Measurements from ENCODE around the gene KIF20B. TPM values are rescaled to one million over a fixed set of nuclear protein-coding genes. Genes with fewer than 3 reads are reported as not detected.

The KIF20B gene
- polyA plus RNA-seq, 1 donor (not counting 4 experiments of a cell fraction or from before 2014, with no cell fraction given): 9.2 TPM

DNA sequence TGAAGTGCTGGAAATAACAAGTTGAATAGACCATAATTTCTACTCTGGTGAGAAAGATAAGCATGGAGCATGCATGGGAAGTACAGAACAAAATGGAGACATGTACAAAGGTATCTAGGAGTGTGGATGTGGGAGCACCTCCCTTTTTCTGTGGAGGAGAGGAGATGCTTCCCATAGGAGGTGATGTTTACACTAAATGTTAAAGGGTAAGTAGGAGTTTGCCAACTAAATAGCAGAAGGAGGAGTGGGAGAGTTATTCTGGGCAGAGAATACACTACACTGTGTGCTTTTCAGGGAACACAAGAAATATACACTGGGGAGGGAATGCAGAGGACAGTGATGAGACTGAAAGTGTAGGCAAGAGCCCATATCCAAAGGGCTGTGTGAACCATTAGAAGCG, 35.3 kb upstream of the KIF20B start:
- Histone ChIP-seq H3K79me2 (ENCODE audit: control insufficient read depth, insufficient read depth, low read length) (no peaks in the 10 kb centered on the region), H3K9ac (ENCODE audit: control insufficient read depth, extremely low read depth, insufficient read depth, low read length) (no peak overlapping the region), H3K4me2 (ENCODE audit: control insufficient read depth, extremely low read depth, insufficient read depth, low read depth, low read length) (no peak overlapping the region), H3K36me3 (ENCODE audit: control insufficient read depth in 2 of 2, extremely low read depth in 1 of 2, insufficient read depth in 2 of 2, low read length in 2 of 2) (no peaks in the 10 kb centered on the region), H4K20me1 (ENCODE audit: control insufficient read depth, extremely low read depth, insufficient read depth, low read length) (no peaks in the 10 kb centered on the region), H3K9me3 (ENCODE audit: control insufficient read depth, low read depth, low read length) (no peaks in the 10 kb centered on the region), H3K27me3 (ENCODE audit: control insufficient read depth, extremely low read depth, insufficient read depth, low read length) (no peaks in the 10 kb centered on the region), H3K27ac (ENCODE audit: control insufficient read depth, insufficient read depth, low read length) (no peak overlapping the region), H3K4me1 (ENCODE audit: control insufficient read depth, extremely low read depth, insufficient read depth, low read length) (peaks cover 17% of the 10 kb centered on the region), H3K4me3 (ENCODE audit: control insufficient read depth in 2 of 3, extremely low read depth in 1 of 3, insufficient read depth in 2 of 3, low read depth in 1 of 3, low read length in 3 of 3) (no peak overlapping the region), H3K9me1 (ENCODE audit: control insufficient read depth, extremely low read depth, insufficient read depth, low read length) (peaks cover 2% of the 10 kb centered on the region), H2AFZ (ENCODE audit: control insufficient read depth, low read length) (no peak overlapping the region)
- TF ChIP-seq, protein P1, sequence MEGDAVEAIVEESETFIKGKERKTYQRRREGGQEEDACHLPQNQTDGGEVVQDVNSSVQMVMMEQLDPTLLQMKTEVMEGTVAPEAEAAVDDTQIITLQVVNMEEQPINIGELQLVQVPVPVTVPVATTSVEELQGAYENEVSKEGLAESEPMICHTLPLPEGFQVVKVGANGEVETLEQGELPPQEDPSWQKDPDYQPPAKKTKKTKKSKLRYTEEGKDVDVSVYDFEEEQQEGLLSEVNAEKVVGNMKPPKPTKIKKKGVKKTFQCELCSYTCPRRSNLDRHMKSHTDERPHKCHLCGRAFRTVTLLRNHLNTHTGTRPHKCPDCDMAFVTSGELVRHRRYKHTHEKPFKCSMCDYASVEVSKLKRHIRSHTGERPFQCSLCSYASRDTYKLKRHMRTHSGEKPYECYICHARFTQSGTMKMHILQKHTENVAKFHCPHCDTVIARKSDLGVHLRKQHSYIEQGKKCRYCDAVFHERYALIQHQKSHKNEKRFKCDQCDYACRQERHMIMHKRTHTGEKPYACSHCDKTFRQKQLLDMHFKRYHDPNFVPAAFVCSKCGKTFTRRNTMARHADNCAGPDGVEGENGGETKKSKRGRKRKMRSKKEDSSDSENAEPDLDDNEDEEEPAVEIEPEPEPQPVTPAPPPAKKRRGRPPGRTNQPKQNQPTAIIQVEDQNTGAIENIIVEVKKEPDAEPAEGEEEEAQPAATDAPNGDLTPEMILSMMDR (optimal IDR thresholded peaks at IDR 0.05 in 1 of 3, IDR thresholded peaks at IDR 0.05 in 1 of 3, conservative IDR thresholded peaks at IDR 0.05 in 1 of 3; ENCODE audit: extremely low read depth in 1 of 3, insufficient read depth in 2 of 3, low read length in 3 of 3): no peak
- no peak for TF ChIP-seq EZH2 (IDR thresholded peaks at IDR 0.05; ENCODE audit: low read length)
- dilution Hi-C loops (cut with MboI; ENCODE audit: extremely low pct_ligation_motif_present, low sequenced_read_pairs): no loop called here
- DNase-seq (ENCODE audit: low read depth, low spot score) (no peak), FAIRE-seq (no peak)

DNA sequence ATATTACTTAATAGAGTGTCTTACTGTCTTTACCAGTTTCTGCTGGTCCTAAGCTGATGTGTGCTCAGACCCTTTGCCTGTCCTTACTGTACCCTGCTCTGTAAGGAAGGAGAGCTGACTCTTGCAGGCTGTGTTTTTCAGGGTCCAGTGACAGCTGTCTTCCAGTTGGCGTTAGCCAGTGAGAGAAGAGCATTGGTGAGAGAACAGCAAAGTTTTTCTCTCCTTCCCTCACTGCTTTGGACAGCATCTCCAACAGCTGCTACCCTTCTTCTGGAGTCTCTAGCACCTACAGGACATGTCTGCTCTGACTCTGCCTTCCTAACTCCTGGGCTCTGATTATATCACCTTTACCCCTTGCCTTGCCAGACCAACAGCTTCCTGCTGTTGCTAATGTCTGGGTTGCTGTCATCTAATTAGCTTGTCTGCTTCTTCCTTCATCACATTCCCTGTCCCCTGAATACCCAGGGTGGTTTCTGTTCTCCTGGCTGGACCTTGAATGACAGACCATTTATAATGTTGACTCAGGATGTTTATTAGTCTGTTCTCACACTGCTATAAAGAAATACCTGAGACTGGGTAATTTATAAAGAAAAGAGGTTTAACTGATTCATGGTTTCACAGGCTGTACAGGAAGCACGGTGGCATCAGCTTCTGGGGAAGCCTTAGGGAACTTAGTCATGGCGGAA, 32.9 kb upstream of the KIF20B start:
- Histone ChIP-seq H3K9me1 (ENCODE audit: control insufficient read depth, extremely low read depth, insufficient read depth, low read length) (peaks cover 2% of the 10 kb centered on the region), H4K20me1 (ENCODE audit: control insufficient read depth, extremely low read depth, insufficient read depth, low read length) (no peaks in the 10 kb centered on the region), H3K36me3 (ENCODE audit: control insufficient read depth in 2 of 2, extremely low read depth in 1 of 2, insufficient read depth in 2 of 2, low read length in 2 of 2) (no peaks in the 10 kb centered on the region), H3K4me3 (ENCODE audit: control insufficient read depth in 2 of 3, extremely low read depth in 1 of 3, insufficient read depth in 2 of 3, low read depth in 1 of 3, low read length in 3 of 3) (no peak overlapping the region), H3K9me3 (ENCODE audit: control insufficient read depth, low read depth, low read length) (no peaks in the 10 kb centered on the region), H3K79me2 (ENCODE audit: control insufficient read depth, insufficient read depth, low read length) (no peaks in the 10 kb centered on the region), H2AFZ (ENCODE audit: control insufficient read depth, low read length) (peak overlapping the region; percentile 44), H3K27ac (ENCODE audit: control insufficient read depth, insufficient read depth, low read length) (no peak overlapping the region), H3K27me3 (ENCODE audit: control insufficient read depth, extremely low read depth, insufficient read depth, low read length) (no peaks in the 10 kb centered on the region), H3K4me1 (ENCODE audit: control insufficient read depth, extremely low read depth, insufficient read depth, low read length) (peaks cover 17% of the 10 kb centered on the region), H3K9ac (ENCODE audit: control insufficient read depth, extremely low read depth, insufficient read depth, low read length) (no peak overlapping the region), H3K4me2 (ENCODE audit: control insufficient read depth, extremely low read depth, insufficient read depth, low read depth, low read length) (peak overlapping the region; percentile 2)
- dilution Hi-C loops (cut with MboI; ENCODE audit: extremely low pct_ligation_motif_present, low sequenced_read_pairs): no loop called here
- no peak for DNase-seq (ENCODE audit: low read depth, low spot score)
- TF ChIP-seq, protein P1 (optimal IDR thresholded peaks at IDR 0.05 in 1 of 3, IDR thresholded peaks at IDR 0.05 in 1 of 3, conservative IDR thresholded peaks at IDR 0.05 in 1 of 3; ENCODE audit: extremely low read depth in 1 of 3, insufficient read depth in 2 of 3, low read length in 3 of 3): no peak
- no peak for TF ChIP-seq EZH2 (IDR thresholded peaks at IDR 0.05; ENCODE audit: low read length)
- no peak for FAIRE-seq

Measured in keratinocyte (primary cell).